Dedifferentiated amniotic fluid mesenchymal stem cell (primary cell): ENCODE results near the gene SLC16A7.

Experiments used
- DNase-seq: peaks from one replicate; pipeline ENCODE4 v3.0.0-alpha.2; 2016; ENCODE audit errors: extremely low spot score

Gene SLC16A7

GRCh38 chr12:59624732-59625460 lies 29.1 kb downstream of the SLC16A7 start:
- no peak for DNase-seq

GRCh38 chr12:59626382-59626781 lies 30.6 kb downstream of the SLC16A7 start:
- peak; percentile 24 for DNase-seq

- DNase-seq = no peak
Observed at GRCh38 chr12:59627582-59627981, 31.8 kb downstream of the SLC16A7 start.

GRCh38 chr12:59629890-59630289 lies 34.1 kb downstream of the SLC16A7 start:
- DNase-seq = no peak

DNA sequence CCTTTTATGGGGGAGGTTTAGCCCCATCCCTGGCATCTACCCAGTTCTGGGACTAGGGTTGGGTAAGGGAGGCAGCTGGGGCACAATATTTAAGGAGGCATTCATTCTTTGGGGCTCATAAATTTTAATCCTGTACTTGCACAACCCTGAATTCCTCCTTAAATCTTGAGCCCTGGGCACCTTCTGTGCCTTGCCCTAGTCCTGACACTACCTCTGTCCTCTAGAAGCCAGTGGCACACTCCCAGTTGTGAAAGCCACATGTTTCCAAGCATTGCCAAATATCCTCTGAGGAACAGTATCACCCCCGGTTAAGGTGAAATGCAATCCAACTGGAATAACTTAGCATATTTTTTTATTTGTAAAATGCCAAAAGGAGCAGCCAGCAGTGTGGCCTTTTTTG lies 36.6 kb downstream of the SLC16A7 start:
- DNase-seq = no peak

DNA sequence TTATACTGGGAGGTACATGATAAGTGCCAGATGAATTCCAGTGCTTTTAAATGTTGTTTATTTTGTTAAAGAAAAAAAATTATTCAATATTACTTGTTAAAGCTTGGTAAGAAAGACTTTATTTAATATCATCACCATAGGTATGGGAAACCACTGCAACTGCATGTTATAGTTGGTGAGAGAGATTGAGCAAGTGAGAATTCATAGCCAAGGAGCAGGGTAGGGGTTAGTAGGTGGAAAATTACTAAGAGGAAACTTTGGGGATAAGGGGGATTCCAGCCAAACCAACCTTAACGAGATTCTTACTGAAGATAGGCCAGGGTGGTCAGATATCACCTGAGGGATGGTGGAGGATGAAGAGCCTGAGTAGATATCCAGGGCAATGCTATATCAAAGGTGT lies 38.4 kb downstream of the SLC16A7 start:
- no peak for DNase-seq

GRCh38 chr12:59636945-59637691 lies 41.3 kb downstream of the SLC16A7 start:
- DNase-seq = no peak

- no peak for DNase-seq
Observed at GRCh38 chr12:59637692-59638070, 41.9 kb downstream of the SLC16A7 start.

DNA sequence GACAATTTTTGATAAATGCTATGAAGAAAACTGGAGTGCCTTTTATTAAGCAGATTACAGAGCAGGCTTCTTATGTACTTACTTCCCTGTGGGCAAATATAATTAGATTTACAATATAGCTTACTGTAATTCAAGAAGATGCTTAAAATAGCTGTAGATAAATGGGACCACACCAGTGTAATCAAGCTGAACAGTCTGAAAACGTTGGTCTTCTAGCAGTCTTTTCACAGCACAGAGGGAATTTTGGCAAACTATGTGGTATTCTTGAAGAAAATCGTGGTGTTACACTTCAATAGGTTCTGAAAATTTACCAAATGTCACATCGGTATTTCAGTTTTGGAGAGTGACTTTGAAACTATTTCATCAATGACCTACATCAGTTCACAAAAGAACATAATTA lies 47.7 kb downstream of the SLC16A7 start:
- DNase-seq = no peak

DNA sequence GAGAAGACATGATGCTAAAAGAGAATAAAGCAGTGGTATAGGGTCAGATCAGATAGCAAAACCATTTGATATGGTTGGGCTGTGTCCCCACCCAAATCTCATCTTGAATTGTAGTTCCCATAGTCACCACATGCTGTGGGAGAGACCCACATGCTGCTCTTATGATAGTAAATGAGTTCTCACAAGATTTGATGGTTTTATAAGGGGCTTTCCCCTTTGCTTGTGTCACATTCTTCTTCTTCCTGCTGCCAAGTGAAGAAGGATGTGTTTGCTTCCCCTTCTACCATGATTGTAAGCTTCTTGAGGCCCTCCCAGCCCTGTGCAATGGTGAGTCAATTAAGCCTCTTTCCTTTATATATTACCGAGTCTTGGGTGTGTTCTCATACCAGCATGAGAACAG lies 49.4 kb downstream of the SLC16A7 start:
- DNase-seq = no peak

GRCh38 chr12:59646636-59647035 lies 50.8 kb downstream of the SLC16A7 start:
- DNase-seq = no peak

DNA sequence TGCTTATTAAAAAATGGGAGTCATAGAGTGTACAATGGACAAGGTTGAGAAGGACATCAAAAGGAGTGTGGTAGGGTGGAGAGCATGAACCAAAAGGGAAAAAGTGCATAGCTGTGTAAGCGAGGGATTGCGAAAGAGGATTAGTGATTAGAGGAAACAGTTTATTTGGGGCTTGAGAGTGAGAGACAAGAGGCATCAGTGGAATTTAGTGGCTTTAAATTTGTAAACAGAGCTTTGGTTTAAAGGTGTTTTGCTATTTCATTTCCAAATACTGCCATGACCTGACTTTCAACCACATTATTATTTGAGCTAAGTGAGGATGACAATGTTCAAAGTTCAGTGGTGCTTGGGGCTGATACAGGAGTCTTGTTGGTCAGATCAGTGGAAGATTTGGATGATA lies 53.4 kb downstream of the SLC16A7 start:
- DNase-seq = no peak

DNA sequence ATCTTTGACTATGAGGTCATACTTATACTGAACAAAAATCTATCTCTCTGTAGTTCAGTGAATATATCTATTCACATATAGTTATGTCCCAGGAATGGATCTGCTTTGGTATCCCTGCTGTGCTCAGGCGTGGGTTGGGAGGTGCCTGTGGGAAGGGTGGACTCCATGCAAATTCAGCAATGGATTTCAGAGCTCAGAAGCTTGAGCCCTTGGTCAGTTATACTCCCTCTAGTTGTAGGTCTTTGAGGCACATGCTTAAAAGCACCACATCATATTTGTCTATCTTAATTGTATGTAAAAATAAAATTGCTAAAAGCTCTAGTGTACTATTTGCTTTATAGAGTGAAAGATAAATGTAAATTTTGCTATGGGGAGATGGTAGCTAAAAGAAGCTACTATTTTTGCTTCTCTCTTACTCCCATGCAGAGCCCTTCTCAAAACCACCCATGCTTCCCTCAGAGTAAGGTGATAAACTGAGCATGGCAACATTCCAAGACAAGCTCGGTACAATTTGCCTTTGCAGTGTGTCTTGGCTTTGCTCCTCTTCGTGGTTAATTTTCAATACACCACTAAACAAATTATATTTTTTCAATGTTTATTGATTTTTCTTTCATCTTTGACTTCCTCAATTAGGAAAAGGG lies 54.9 kb downstream of the SLC16A7 start:
- DNase-seq = no peak

DNA sequence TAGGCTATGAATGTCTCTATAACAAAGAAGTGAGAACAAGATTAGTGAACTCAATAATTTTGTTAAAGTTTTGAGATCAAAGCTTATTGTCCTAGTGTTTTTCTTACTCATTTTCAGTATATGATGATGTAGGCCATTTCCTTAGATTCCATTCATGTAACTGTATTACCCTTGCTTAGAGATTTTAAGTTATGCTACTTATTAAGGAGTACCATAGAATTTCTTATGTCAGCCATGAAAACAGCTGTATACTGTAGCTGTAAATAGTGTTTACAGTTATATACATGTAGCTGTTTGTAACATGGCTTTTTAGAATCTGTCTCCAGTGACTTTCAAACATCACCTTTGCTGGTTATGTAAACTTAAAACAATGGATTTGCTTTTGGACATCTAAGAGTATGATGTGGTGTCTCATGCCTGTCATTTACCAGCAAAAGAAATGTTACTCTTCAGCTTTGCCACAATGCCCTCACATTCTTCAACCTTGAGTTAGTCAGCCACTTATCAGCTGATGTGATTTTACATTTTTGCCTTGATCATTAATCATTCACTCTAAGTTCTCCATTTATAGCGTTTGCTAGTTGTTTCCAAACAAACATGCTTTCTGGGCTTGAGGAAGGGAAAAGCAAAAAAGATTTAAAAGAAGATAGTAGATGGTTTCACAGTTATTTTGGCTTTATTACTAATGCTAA lies 55.5 kb downstream of the SLC16A7 start:
- DNase-seq = no peak

DNA sequence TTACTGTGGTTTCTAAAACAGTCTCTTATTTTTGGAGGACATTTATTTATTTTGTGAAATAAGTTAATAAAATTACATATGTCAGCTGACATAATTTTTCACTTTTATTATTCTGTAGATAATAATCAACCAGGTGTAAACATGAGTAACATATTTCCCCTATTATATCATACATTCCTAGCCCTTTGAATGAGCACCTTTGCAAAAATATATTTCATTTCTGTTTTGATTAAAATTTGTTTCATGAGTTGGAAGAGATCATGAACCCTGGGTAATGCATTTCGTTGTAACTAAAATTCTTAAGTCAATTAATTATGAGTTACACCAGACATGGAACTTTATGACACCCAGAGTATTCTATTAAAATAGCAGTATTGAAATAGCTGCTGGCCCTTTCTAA lies 56.3 kb downstream of the SLC16A7 start:
- no peak for DNase-seq

DNA sequence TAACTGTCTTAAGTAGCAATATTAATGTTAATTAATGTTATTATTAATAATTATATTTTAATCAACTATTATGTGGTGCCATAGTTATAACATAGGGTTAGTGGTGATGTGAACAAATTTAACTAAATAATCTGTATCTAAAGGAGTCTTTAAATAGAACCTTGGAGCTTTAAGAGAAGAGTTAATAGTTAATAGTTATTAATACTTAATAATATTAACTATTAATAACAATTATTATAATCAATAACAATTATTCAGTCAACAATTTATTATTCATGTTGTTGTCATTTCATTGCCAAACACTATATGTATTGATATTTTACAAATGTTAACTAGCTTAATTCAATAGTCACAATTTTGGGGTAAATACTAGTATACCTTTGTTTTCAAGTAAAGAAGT lies 58.2 kb downstream of the SLC16A7 start:
- no peak for DNase-seq

DNA sequence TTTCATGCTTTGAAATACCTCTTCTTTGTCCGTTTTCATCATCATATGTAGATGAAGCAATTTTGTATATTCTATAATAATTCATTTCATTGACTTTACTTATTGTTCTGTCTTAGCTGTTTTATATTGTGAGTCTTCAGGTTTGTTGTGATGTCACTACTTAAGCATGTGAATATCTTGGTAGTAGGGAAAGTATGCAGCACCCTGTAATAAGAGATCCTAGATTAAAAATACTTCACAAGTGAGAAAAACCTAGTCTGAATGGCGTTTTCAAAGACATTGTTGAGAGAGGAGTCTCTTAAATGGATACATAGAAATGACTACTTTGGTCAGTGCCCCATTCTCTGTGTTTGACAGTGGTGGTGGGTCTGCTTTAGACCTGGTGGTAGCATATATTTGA lies 61.4 kb downstream of the SLC16A7 start:
- DNase-seq = no peak

- no peak for DNase-seq
Observed at GRCh38 chr12:59657711-59658110, 61.9 kb downstream of the SLC16A7 start.

DNA sequence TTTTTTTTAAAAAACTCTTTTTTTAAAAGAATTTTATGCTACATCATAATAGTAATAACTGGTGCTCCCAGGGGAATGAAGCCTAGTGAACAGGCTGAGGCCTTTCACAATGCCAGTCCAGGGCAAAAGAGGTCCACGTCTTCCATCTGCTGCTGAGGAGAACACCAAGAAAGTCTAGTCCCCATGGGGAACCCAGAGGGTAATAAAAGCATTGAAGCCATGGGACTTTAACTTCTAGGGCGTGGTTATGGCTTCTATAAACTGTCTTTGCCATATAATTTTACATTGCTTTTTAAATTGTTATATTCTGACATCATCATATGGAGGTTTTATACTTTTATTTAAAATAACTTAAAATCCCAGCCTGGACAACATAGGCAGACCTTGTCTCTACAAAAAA lies 64.3 kb downstream of the SLC16A7 start:
- no peak for DNase-seq

GRCh38 chr12:59660921-59661597 lies 65.2 kb downstream of the SLC16A7 start:
- DNase-seq = no peak

- DNase-seq = no peak
Observed at GRCh38 chr12:59664495-59664894, 68.7 kb downstream of the SLC16A7 start.

GRCh38 chr12:59665701-59666100 lies 69.9 kb downstream of the SLC16A7 start:
- no peak for DNase-seq
